ENCODE measurements around the gene BBS1. TPM values are rescaled to one million over a fixed set of nuclear protein-coding genes. Genes with fewer than 3 reads are reported as not detected.

BBS1 gene
- total RNA-seq, 1 donor from 2014 or later = 54.7 TPM

- Mint-ChIP-seq H3K4me3 (no peak overlapping the region), H3K27ac (ENCODE audit: unreplicated experiment) (no peak overlapping the region), H3K36me3 (ENCODE audit: low read depth) (no peaks in the 10 kb centered on the region), H3K9me3 (no peaks in the 10 kb centered on the region), H3K4me1 (peaks cover under 1% of the 10 kb centered on the region), H3K27me3 (ENCODE audit: low read depth) (no peaks in the 10 kb centered on the region)
- no peak for DNase-seq (ENCODE audit: low read depth, low spot score)
- no peak for TF ChIP-seq CTCF (conservative IDR thresholded peaks at IDR 0.05)
Observed at GRCh38 chr11:66564984-66565383, 54.5 kb downstream of the BBS1 start.

GRCh38 chr11:66566221-66566620, 55.8 kb downstream of the BBS1 start:
- no peak overlapping the region for H3K4me3 Mint-ChIP-seq
- H3K27me3 Mint-ChIP-seq (ENCODE audit: low read depth) = peaks cover 2% of the 10 kb centered on the region
- H3K9me3 Mint-ChIP-seq = no peaks in the 10 kb centered on the region
- TF ChIP-seq CTCF (conservative IDR thresholded peaks at IDR 0.05) = no peak
- no peak for DNase-seq (ENCODE audit: low read depth, low spot score)
- H3K27ac Mint-ChIP-seq (ENCODE audit: unreplicated experiment) = no peak overlapping the region
- H3K36me3 Mint-ChIP-seq (ENCODE audit: low read depth) = no peaks in the 10 kb centered on the region
- peaks cover 12% of the 10 kb centered on the region for H3K4me1 Mint-ChIP-seq

- Mint-ChIP-seq H3K9me3 (no peaks in the 10 kb centered on the region), H3K27me3 (ENCODE audit: low read depth) (peaks cover 2% of the 10 kb centered on the region), H3K4me3 (no peak overlapping the region), H3K4me1 (peaks cover 12% of the 10 kb centered on the region), H3K36me3 (ENCODE audit: low read depth) (no peaks in the 10 kb centered on the region), H3K27ac (ENCODE audit: unreplicated experiment) (no peak overlapping the region)
- TF ChIP-seq CTCF (conservative IDR thresholded peaks at IDR 0.05) = no peak
- DNase-seq (ENCODE audit: low read depth, low spot score) = no peak
Observed at GRCh38 chr11:66567787-66568123, 57.3 kb downstream of the BBS1 start.

GRCh38 chr11:66568124-66568916, 57.9 kb downstream of the BBS1 start, which contains the start of gene CTSF:
Gene CTSF (minus strand): TSS chr11:66568606. CDS start chr11:66568486, 120 bp downstream.
- Mint-ChIP-seq H3K27me3 (ENCODE audit: low read depth) (peaks cover 2% of the 10 kb centered on the region), H3K9me3 (no peaks in the 10 kb centered on the region), H3K36me3 (ENCODE audit: low read depth) (no peaks in the 10 kb centered on the region), H3K4me1 (peaks cover 12% of the 10 kb centered on the region), H3K4me3 (no peak within 1 kb of the TSS), H3K27ac (ENCODE audit: unreplicated experiment) (peak within 1 kb of the TSS; percentile 35)
- DNase-seq (ENCODE audit: low read depth, low spot score) = no peak
- TF ChIP-seq CTCF (conservative IDR thresholded peaks at IDR 0.05) = no peak

GRCh38 chr11:66569076-66569475, 58.6 kb downstream of the BBS1 start:
- TF ChIP-seq CTCF (conservative IDR thresholded peaks at IDR 0.05) = no peak
- Mint-ChIP-seq H3K4me1 (peaks cover 12% of the 10 kb centered on the region), H3K27me3 (ENCODE audit: low read depth) (peaks cover 8% of the 10 kb centered on the region), H3K27ac (ENCODE audit: unreplicated experiment) (peak overlapping the region; percentile 35), H3K36me3 (ENCODE audit: low read depth) (no peaks in the 10 kb centered on the region), H3K4me3 (no peak overlapping the region), H3K9me3 (no peaks in the 10 kb centered on the region)
- no peak for DNase-seq (ENCODE audit: low read depth, low spot score)

All from neural crest cell (in vitro differentiated cells).